H1 (cell line): Measurements from ENCODE around the gene HOMER3. TPM values are rescaled to one million over a fixed set of nuclear protein-coding genes. Genes with fewer than 3 reads are reported as not detected.

Experiments
- CTCF ChIA-PET: fragments of 300-600 bp; sonication (Branson Sonifier 250); formaldehyde crosslinking; loops from one replicate; lab custom pipeline; 2021; ENCODE audit not compliant: partially characterized antibody; lab: Charles Lee
- POLR2A ChIA-PET: fragments of 300-600 bp; sonication (Branson Sonifier 250); formaldehyde crosslinking; loops from one replicate; lab custom pipeline; 2021; ENCODE audit warnings: inconsistent platforms; ENCODE audit not compliant: partially characterized antibody; lab: Charles Lee
- DNase-seq, 2 experiments: peaks; one replicate each; pipeline versions ENCODE4 v3.0.0 to v3.0.0-alpha.2; 2010 to 2022; ENCODE audit warnings: low spot score in 2 of 2, low read depth in 1 of 2, mixed read lengths in 1 of 2
- FAIRE-seq: peaks from 2 replicates; lab custom pipeline; 2011; peaks lifted over from hg19 to GRCh38; lab: Jason Lieb, UNC
- H2AFZ ChIP-seq: 2 replicates; pipeline ENCODE4 v1.8.1; 2012; ENCODE audit warnings: low read length, inconsistent platforms
- H2AK5ac ChIP-seq: 2 replicates; pipeline ENCODE4 v1.6.1; 2013; ENCODE audit warnings: low read depth, low read length
- H2BK120ac ChIP-seq: replicated peaks from 2 replicates; pipeline ENCODE3; 2013; ENCODE audit warnings: low read depth, low read length, inconsistent platforms
- H2BK12ac ChIP-seq: 2 replicates; pipeline ENCODE4 v1.6.1; 2013; ENCODE audit warnings: low read depth, low read length
- H2BK15ac ChIP-seq: 2 replicates; pipeline ENCODE4 v1.6.1; 2013; ENCODE audit warnings: low read length
- H2BK20ac ChIP-seq: 2 replicates; pipeline ENCODE4 v1.6.1; 2013; ENCODE audit warnings: low read length
- H2BK5ac ChIP-seq: 2 replicates; pipeline ENCODE4 v1.6.1; 2013; ENCODE audit warnings: low read depth, low read length
- H3K14ac ChIP-seq: 2 replicates; pipeline ENCODE4 v1.6.1; 2013; ENCODE audit warnings: inconsistent platforms; ENCODE audit not compliant: insufficient read length
- H3K18ac ChIP-seq: 2 replicates; pipeline ENCODE4 v1.6.1; 2013; ENCODE audit warnings: low read length; ENCODE audit errors: extremely low read depth
- H3K23ac ChIP-seq: 2 replicates; pipeline ENCODE4 v1.6.1; 2013; ENCODE audit warnings: inconsistent platforms; ENCODE audit not compliant: insufficient read length
- H3K23me2 ChIP-seq: 2 replicates; pipeline ENCODE4 v1.6.1; 2013; ENCODE audit warnings: low read depth, low read length
- H3K27ac ChIP-seq: 2 replicates; pipeline ENCODE4 v1.6.1; 2011; ENCODE audit warnings: low read depth, low read length, inconsistent platforms
- H3K27me3 ChIP-seq, 4 experiments: replicated peaks in 1 of 4; 1 replicate in 1 of 4; 2 replicates in 3 of 4; pipeline versions ENCODE4 v1.6.1 to v1.8.1; 2011 to 2013; ENCODE audit warnings: low read length in 3 of 4, mild to moderate bottlenecking in 3 of 4, inconsistent platforms in 2 of 4, mixed read lengths in 2 of 4, moderate library complexity in 1 of 4; ENCODE audit not compliant: control insufficient read depth in 3 of 4, insufficient read depth in 3 of 4; ENCODE audit errors: extremely low read depth in 1 of 4
- H3K36me3 ChIP-seq, 4 experiments: 2 replicates each; pipeline versions ENCODE4 v1.6.1 to v1.8.1; 2011 to 2013; ENCODE audit warnings: mild to moderate bottlenecking in 4 of 4, low read length in 3 of 4, moderate library complexity in 2 of 4, control low read depth in 1 of 4, inconsistent platforms in 1 of 4; ENCODE audit not compliant: insufficient read depth in 4 of 4, control insufficient read depth in 2 of 4
- H3K4ac ChIP-seq: replicated peaks from 2 replicates; pipeline ENCODE3; 2013; ENCODE audit warnings: low read length, low read depth, mixed read lengths, inconsistent platforms; ENCODE audit not compliant: insufficient read length
- H3K4me1 ChIP-seq, 4 experiments: replicated peaks in 1 of 4; 1 replicate in 1 of 4; 2 replicates in 3 of 4; pipeline versions ENCODE4 v1.6.1 to v1.8.1; 2011 to 2013; ENCODE audit warnings: low read length in 3 of 4, inconsistent platforms in 2 of 4, mixed read lengths in 1 of 4; ENCODE audit not compliant: insufficient read depth in 4 of 4, control insufficient read depth in 3 of 4
- H3K4me2 ChIP-seq, 2 experiments: 2 replicates each; pipeline versions ENCODE4 v1.6.1 to v1.8.1; 2011 to 2013; ENCODE audit warnings: low read depth in 2 of 2, low read length in 2 of 2, control low read depth in 1 of 2, inconsistent platforms in 1 of 2, mild to moderate bottlenecking in 1 of 2; ENCODE audit not compliant: insufficient read depth in 1 of 2
- H3K4me3 ChIP-seq, 4 experiments: fragments of 200-600, 300-600 bp in 1 of 4; sonication (generic), shearing (Covaris generic), sonication (Bioruptor Twin) in 1 of 4; 2 replicates each; pipeline versions ENCODE4 v1.5.1 to v1.8.1; 2011 to 2016; ENCODE audit warnings: low read length in 4 of 4, low read depth in 3 of 4, control low read depth in 2 of 4, inconsistent platforms in 2 of 4, mild to moderate bottlenecking in 2 of 4, mixed read lengths in 1 of 4, moderate library complexity in 1 of 4; ENCODE audit not compliant: insufficient read depth in 2 of 4; ENCODE audit errors: extremely low read depth in 1 of 4
- H3K56ac ChIP-seq: replicated peaks from 2 replicates; pipeline ENCODE3; 2013; ENCODE audit warnings: low read depth, mild to moderate bottlenecking, mixed read lengths, low read length, inconsistent platforms; ENCODE audit not compliant: insufficient read length
- H3K79me1 ChIP-seq: 2 replicates; pipeline ENCODE4 v1.6.1; 2013; ENCODE audit warnings: low read depth, low read length, control low read depth
- H3K79me2 ChIP-seq, 2 experiments: 2 replicates each; pipeline versions ENCODE4 v1.6.1 to v1.8.1; 2012 to 2013; ENCODE audit warnings: low read length in 2 of 2, mild to moderate bottlenecking in 2 of 2, inconsistent platforms in 1 of 2; ENCODE audit not compliant: insufficient read depth in 2 of 2, control insufficient read depth in 1 of 2
- H3K9ac ChIP-seq, 4 experiments: replicated peaks in 1 of 4; 1 replicate in 1 of 4; 2 replicates in 3 of 4; pipeline versions ENCODE4 v1.6.1 to v1.8.1; 2011 to 2013; ENCODE audit warnings: low read depth in 3 of 4, low read length in 3 of 4, control low read depth in 2 of 4, mild to moderate bottlenecking in 2 of 4, moderate library complexity in 2 of 4, inconsistent platforms in 1 of 4; ENCODE audit errors: extremely low read depth in 1 of 4
- H3K9me3 ChIP-seq, 2 experiments: 2 replicates each; pipeline versions ENCODE4 v1.6.1 to v1.8.1; 2012 to 2013; ENCODE audit warnings: mild to moderate bottlenecking in 2 of 2, moderate library complexity in 2 of 2, control low read depth in 1 of 2, inconsistent platforms in 1 of 2, low read depth in 1 of 2, low read length in 1 of 2, mixed read lengths in 1 of 2; ENCODE audit not compliant: insufficient read depth in 2 of 2
- H4K20me1 ChIP-seq, 2 experiments: replicated peaks in 1 of 2; 2 replicates each; pipeline versions ENCODE3 to v1.8.1; 2011 to 2013; ENCODE audit warnings: inconsistent platforms in 2 of 2, low read length in 2 of 2, mild to moderate bottlenecking in 1 of 2; ENCODE audit not compliant: insufficient read depth in 2 of 2, control insufficient read depth in 1 of 2
- H4K5ac ChIP-seq: 2 replicates; pipeline ENCODE4 v1.6.1; 2013; ENCODE audit warnings: low read length, low read depth, mixed read lengths, inconsistent platforms; ENCODE audit not compliant: insufficient read length
- H4K8ac ChIP-seq: 2 replicates; pipeline ENCODE4 v1.8.0; 2013; ENCODE audit warnings: mild to moderate bottlenecking, moderate library complexity, low read length, inconsistent platforms; ENCODE audit not compliant: insufficient read depth; ENCODE audit errors: extremely low read depth
- H4K91ac ChIP-seq: replicated peaks from 2 replicates; pipeline ENCODE3; 2013; ENCODE audit warnings: low read length, mixed read lengths, inconsistent platforms; ENCODE audit not compliant: insufficient read length
- ATF2 ChIP-seq: IDR thresholded peaks from 2 replicates; pipeline ENCODE4 v1.6.1; 2012; ENCODE audit warnings: low read length, inconsistent platforms
- BRCA1 ChIP-seq: IDR thresholded peaks from 2 replicates; pipeline ENCODE4 v1.6.1; 2012; ENCODE audit warnings: low read depth, low read length, improper control_type of control experiment
- CTCF ChIP-seq, 3 experiments: IDR thresholded peaks; 1 replicate in 2 of 3; 2 replicates in 1 of 3; pipeline versions ENCODE4 v1.5.1 to v1.6.1; 2011; ENCODE audit warnings: low read length in 3 of 3, mild to moderate bottlenecking in 3 of 3, inconsistent platforms in 2 of 3, low read depth in 1 of 3, moderate library complexity in 1 of 3; ENCODE audit not compliant: insufficient read depth in 1 of 3; ENCODE audit errors: control extremely low read depth in 1 of 3
- NANOG ChIP-seq: IDR thresholded peaks from 2 replicates; pipeline ENCODE4 v1.6.1; 2011; ENCODE audit warnings: low read length, low read depth, mild to moderate bottlenecking, inconsistent platforms; ENCODE audit not compliant: insufficient read depth, poor library complexity, severe bottlenecking
- SIRT6 ChIP-seq: IDR thresholded peaks from one replicate; pipeline ENCODE4 v1.7.1; 2012; ENCODE audit warnings: low read length, inconsistent platforms
- SP2 ChIP-seq: IDR thresholded peaks from 2 replicates; pipeline ENCODE4 v1.6.1; 2012; ENCODE audit warnings: mild to moderate bottlenecking, low read length, inconsistent platforms
- TEAD4 ChIP-seq: IDR thresholded peaks from 2 replicates; pipeline ENCODE4 v1.6.1; 2012; ENCODE audit warnings: low read depth, low read length, inconsistent platforms, mixed read lengths
- WGBS, 2 experiments: shearing (Covaris generic) in 1 of 2; methylation state at CpG; one replicate each; pipeline versions ENCODE4 v1.1.6 to v1.1.7; 2013 to 2015; ENCODE audit warnings: low lambda C conversion rate in 2 of 2, mixed read lengths in 2 of 2, inconsistent platforms in 1 of 2, low coverage in 1 of 2, missing lambda C conversion rate in 1 of 2; ENCODE audit not compliant: insufficient replicate concordance in 2 of 2, insufficient coverage in 1 of 2, insufficient read length in 1 of 2; ENCODE audit errors: extremely low coverage in 1 of 2, missing lambda C conversion rate in 1 of 2; 5-methylcytosine and 5-hydroxymethylcytosine counted together
- polyA plus RNA-seq, 7 experiments: library from polyadenylated mRNA; depleted of rRNA in 3 of 7; stranded (reverse) in 5 of 7; unstranded in 2 of 7; fragments of >200 nt in 5 of 7; fragments of 200-250 nt in 2 of 7; gene quantifications; 1 replicate in 5 of 7; 2 replicates in 1 of 7; 4 replicates in 1 of 7; pipeline versions ENCODE4 v1.2.1 to v1.2.3, GENCODE V29; 2011 to 2013; ENCODE audit warnings: missing spikeins in 2 of 7, mixed read lengths in 2 of 7
- total RNA-seq: library from RNA; stranded (reverse); fragmentation: NEBNext Ultra II Directional; extraction: Animal tissue kit (Norgen Biotek cat#: 25700); gene quantifications from 2 replicates; pipeline ENCODE4 v1.2.1, GENCODE V29; 2021

HOMER3 gene
- total and polyA plus RNA-seq, 2 of the 8 experiments (the other 6 are each of a cell fraction or from before 2014, with no cell fraction given), result 28.3 to 41.6 TPM

- H3K23ac ChIP-seq, result no peak overlapping the region
- H2BK15ac ChIP-seq, result no peak overlapping the region
- H4K91ac ChIP-seq, result no peak overlapping the region
- no peak overlapping the region for H3K4ac ChIP-seq
- FAIRE-seq (no peak), DNase-seq (no peak)
- H3K36me3 ChIP-seq, result peaks cover 0 to 5% (median 1%) of the 10 kb centered on the region in 4 experiments; a peak in 3 of 8 replicates
- no peaks in the 10 kb centered on the region; a peak in 4 of 7 replicates for H3K4me1 ChIP-seq
- no peak overlapping the region for H2BK20ac ChIP-seq
- peaks cover 2 to 13% of the 10 kb centered on the region in 2 experiments for H4K20me1 ChIP-seq
- H3K79me2 ChIP-seq, result no peaks in the 10 kb centered on the region
- H3K9me3 ChIP-seq, result no peaks in the 10 kb centered on the region
- H2AK5ac ChIP-seq, result no peak overlapping the region
- CTCF ChIA-PET, result interaction anchor here (0.8 to 2.4 kb wide), 5 partner anchors 11 to 239 kb away, joined by 3 to 9 read pairs (median 3); no protein-coding TSS in a partner anchor
- H2BK12ac ChIP-seq, result no peak overlapping the region
- no peaks in the 10 kb centered on the region; the same call in 1 of the 2 replicates for H3K23me2 ChIP-seq
- H3K27me3 ChIP-seq, result no peaks in the 10 kb centered on the region
- H4K5ac ChIP-seq, result no peak overlapping the region
- no peak overlapping the region for H3K56ac ChIP-seq
- no peak overlapping the region for H2BK120ac ChIP-seq
- no peak overlapping the region for H3K14ac ChIP-seq
- no peak overlapping the region for H3K9ac ChIP-seq
- 0 out of 2 replicates have a peak, but pooled peaks cover 2% of the 10 kb centered on the region for H3K79me1 ChIP-seq
- H2AFZ ChIP-seq, result no peak overlapping the region
- no peak overlapping the region for H3K18ac ChIP-seq
- H4K8ac ChIP-seq, result no peak overlapping the region
- POLR2A ChIA-PET, result interaction anchor here (1.0 to 2.3 kb wide), 2 partner anchors 11 to 45 kb away, joined by 3 to 9 read pairs; no protein-coding TSS in a partner anchor
- H2BK5ac ChIP-seq, result no peak overlapping the region
- WGBS, 2 experiments, result 92% methylated on average over 30 of the region's 30 CpGs; no CpG with 5 or more reads in 1 of the 2 experiments
- no peak overlapping the region for H3K4me3 ChIP-seq
- H3K27ac ChIP-seq, result no peak overlapping the region
- no peak overlapping the region for H3K4me2 ChIP-seq
- TF ChIP-seq NANOG (no peak), SIRT6 (no peak), ATF2 (no peak), CTCF (IDR thresholded peaks at IDR 0.05; ENCODE audit: control extremely low read depth in 1 of 3, insufficient read depth in 1 of 3, low read depth in 1 of 3, low read length in 3 of 3) (no peak), SP2 (no peak), BRCA1 (no peak), TEAD4 (no peak)
Observed at GRCh38 chr19:18883526-18884304, 57.3 kb downstream of the HOMER3 start.
